Measurements from ENCODE around the gene SESN1. TPM values are rescaled to one million over a fixed set of nuclear protein-coding genes. Genes with fewer than 3 reads are reported as not detected.
"Not testable (repeated sequence)": the region's sequence is repeated elsewhere in the genome, so short reads cannot be mapped to it uniquely, and the experiment has no call there.

The SESN1 gene
- total and polyA plus RNA-seq, 2 donors (not counting 1 experiment from before 2014, with no cell fraction given) = 16.2 to 28.6 TPM

GRCh38 chr6:109109663-109110062 is 15.0 kb upstream of the SESN1 start:
- H3K79me2 ChIP-seq (ENCODE audit: control insufficient read depth, insufficient read depth, low read length); H3K9me3 Mint-ChIP-seq (ENCODE audit: insufficient read depth); H3K4me3 ChIP-seq (ENCODE audit: control extremely low read depth in 1 of 5, extremely low read depth in 1 of 5, insufficient read depth in 1 of 5, low read depth in 2 of 5, low read length in 4 of 5); H3K27me3 Mint-ChIP-seq; H3K27ac ChIP-seq (ENCODE audit: low read length in 2 of 2); H3K36me3 ChIP-seq (replicated peaks in 1 of 2; ENCODE audit: control extremely low read depth in 1 of 2, control insufficient read depth in 1 of 2, extremely low read depth in 1 of 2, insufficient read depth in 2 of 2, low read length in 1 of 2); H3K4me3 Mint-ChIP-seq; H4K20me1 ChIP-seq (ENCODE audit: control insufficient read depth, insufficient read depth, low read length, poor library complexity, severe bottlenecking); DNase-seq; H3K27ac Mint-ChIP-seq; H3K4me2 ChIP-seq (replicated peaks; ENCODE audit: low read depth, low read length, poor library complexity, severe bottlenecking); ATAC-seq (ENCODE audit: low read depth); H2AFZ ChIP-seq (ENCODE audit: insufficient read depth, low read depth, low read length, poor library complexity, severe bottlenecking); H3K9me3 ChIP-seq (ENCODE audit: control extremely low read depth in 1 of 3, control insufficient read depth in 2 of 3, insufficient read depth in 1 of 3, low read length in 2 of 3); POLR2A ChIA-PET; H3K4me1 ChIP-seq (ENCODE audit: control insufficient read depth in 2 of 2, insufficient read depth in 2 of 2, low read length in 2 of 2); intact Hi-C loops (cut with micrococcal nuclease); H3K27me3 ChIP-seq (replicated peaks in 1 of 4; ENCODE audit: control extremely low read depth in 1 of 4, control insufficient read depth in 3 of 4, insufficient read depth in 4 of 4, low read length in 3 of 4); H3K9ac ChIP-seq (ENCODE audit: low read length): not testable (repeated sequence)
- peaks cover 18% of the 10 kb centered on the region for H3K4me1 Mint-ChIP-seq
- WGBS (ENCODE audit: insufficient coverage) = no CpG with 5 or more reads among the region's 8 CpGs
- CTCF ChIA-PET = interaction anchor here (0.6 to 0.8 kb wide), 2 partner anchors 7 to 15 kb away, joined by 3 read pairs; no protein-coding TSS in a partner anchor

GRCh38 chr6:109105681-109106080 is 11.0 kb upstream of the SESN1 start:
- Histone ChIP-seq H2AFZ (ENCODE audit: insufficient read depth, low read depth, low read length, poor library complexity, severe bottlenecking) (no peak overlapping the region), H3K27ac (ENCODE audit: low read length in 2 of 2) (no peak overlapping the region), H3K4me2 (replicated peaks; ENCODE audit: low read depth, low read length, poor library complexity, severe bottlenecking) (no peak overlapping the region), H3K9me3 (ENCODE audit: control extremely low read depth in 1 of 3, control insufficient read depth in 2 of 3, insufficient read depth in 1 of 3, low read length in 2 of 3) (no peaks in the 10 kb centered on the region), H3K4me3 (ENCODE audit: control extremely low read depth in 1 of 5, extremely low read depth in 1 of 5, insufficient read depth in 1 of 5, low read depth in 2 of 5, low read length in 4 of 5) (no peak overlapping the region), H3K79me2 (ENCODE audit: control insufficient read depth, insufficient read depth, low read length) (peaks cover 9% of the 10 kb centered on the region), H3K9ac (ENCODE audit: low read length) (no peak overlapping the region), H3K4me1 (ENCODE audit: control insufficient read depth in 2 of 2, insufficient read depth in 2 of 2, low read length in 2 of 2) (no peaks in the 10 kb centered on the region), H3K36me3 (replicated peaks in 1 of 2; ENCODE audit: control extremely low read depth in 1 of 2, control insufficient read depth in 1 of 2, extremely low read depth in 1 of 2, insufficient read depth in 2 of 2, low read length in 1 of 2) (peaks cover 0 to 1% of the 10 kb centered on the region in 2 experiments), H4K20me1 (ENCODE audit: control insufficient read depth, insufficient read depth, low read length, poor library complexity, severe bottlenecking) (no peaks in the 10 kb centered on the region), H3K27me3 (replicated peaks in 1 of 4; ENCODE audit: control extremely low read depth in 1 of 4, control insufficient read depth in 3 of 4, insufficient read depth in 4 of 4, low read length in 3 of 4) (no peaks in the 10 kb centered on the region)
- DNase-seq (no peak), ATAC-seq (ENCODE audit: low read depth) (no peak)
- H3K27me3 Mint-ChIP-seq = no peaks in the 10 kb centered on the region
- WGBS (ENCODE audit: insufficient coverage) = 96% methylated on average over 4 of the region's 5 CpGs
- TF ChIP-seq CTCF (IDR thresholded peaks at IDR 0.05) (no peak), EZH2 (IDR thresholded peaks at IDR 0.05; ENCODE audit: borderline replicate concordance, insufficient read depth, low read depth, low read length, poor library complexity, severe bottlenecking) (no peak)
- intact Hi-C loops (cut with micrococcal nuclease) = no loop called here
- H3K4me3 Mint-ChIP-seq = no peak overlapping the region
- H3K27ac Mint-ChIP-seq = no peak overlapping the region
- ChIA-PET POLR2A (no interaction called here), CTCF (no interaction called here)
- H3K9me3 Mint-ChIP-seq (ENCODE audit: insufficient read depth) = no peaks in the 10 kb centered on the region
- no peaks in the 10 kb centered on the region for H3K4me1 Mint-ChIP-seq
